A549 (cell line): ENCODE measurements around the gene ATP5F1C. TPM values are rescaled to one million over a fixed set of nuclear protein-coding genes. Genes with fewer than 3 reads are reported as not detected.

Experiments used
- ATAC-seq, 2 experiments: fragments of 200-7000 bp in 1 of 2; fragments of >200 bp in 1 of 2; cut with Nextera tagmentation in 1 of 2; cut with Tn5 transposase in 1 of 2; 3 replicates each; pipeline versions ENCODE4 v1.8.0 to v1.9.1; 2018 to 2020; ENCODE audit warnings: mild to moderate bottlenecking in 1 of 2, moderate library complexity in 1 of 2
- CTCF ChIA-PET: fragments of 300-600 bp; sonication (Branson Sonifier 250); formaldehyde crosslinking; extraction: SDS; loops from one replicate; lab custom pipeline; 2021; ENCODE audit warnings: antibody characterized with exemption, inconsistent platforms; lab: Yijun Ruan, JAX
- POLR2A ChIA-PET: fragments of 350-600 bp; formaldehyde crosslinking; extraction: SDS; loops from one replicate; lab custom pipeline; 2021; ENCODE audit warnings: antibody characterized with exemption, inconsistent platforms; lab: Yijun Ruan, JAX
- DNase-seq, 2 experiments: peaks; one replicate each; pipeline versions ENCODE4 v3.0.0 to v3.0.0-alpha.2; 2011 to 2016; ENCODE audit warnings: low read depth in 1 of 2, low spot score in 1 of 2
- FAIRE-seq: peaks from 2 replicates; lab custom pipeline; 2011; peaks lifted over from hg19 to GRCh38; lab: Jason Lieb, UNC
- H3K27ac ChIP-seq, 2 experiments: fragments of >200 bp; sonication (Bioruptor Twin); formaldehyde crosslinking; 3 replicates each; pipeline ENCODE4 v1.5.1; 2016 to 2017
- H3K4me1 ChIP-seq: fragments of >200 bp; sonication (Bioruptor Twin); formaldehyde crosslinking; 3 replicates; pipeline ENCODE4 v1.6.1; 2016
- H3K4me2 ChIP-seq: fragments of >200 bp; sonication (Bioruptor Twin); formaldehyde crosslinking; 3 replicates; pipeline ENCODE4 v1.6.1; 2016
- H3K4me3 ChIP-seq: fragments of >200 bp; sonication (Bioruptor Twin); formaldehyde crosslinking; 3 replicates; pipeline ENCODE4 v1.5.1; 2016
- H3K9me3 ChIP-seq: fragments of >200 bp; sonication (Bioruptor Twin); formaldehyde crosslinking; 3 replicates; pipeline ENCODE4 v1.6.1; 2016
- CBX2 ChIP-seq: fragments of 200-600 bp; sonication (generic); IDR thresholded peaks from 2 replicates; pipeline ENCODE4 v1.6.1; 2016; ENCODE audit warnings: low read depth, mild to moderate bottlenecking, borderline replicate concordance
- ELK1 ChIP-seq: fragments of 150-350 bp; IDR thresholded peaks from 2 replicates; pipeline ENCODE4 v1.6.1; 2014; ENCODE audit warnings: low read depth, mild to moderate bottlenecking, low read length
- EP300 ChIP-seq, 2 experiments: fragments of >200 bp; sonication (Bioruptor Twin); formaldehyde crosslinking; IDR thresholded peaks; 2 replicates in 1 of 2; 3 replicates in 1 of 2; pipeline ENCODE4 v1.6.1; 2016 to 2017
- FOSB ChIP-seq: fragments of 250-450 bp; sonication (Bioruptor Pico); IDR thresholded peaks from 2 replicates; pipeline ENCODE4 v1.5.0; 2020; ENCODE audit warnings: mild to moderate bottlenecking, moderate library complexity
- FOSL2 ChIP-seq, 2 experiments: fragments of 450-650 bp in 1 of 2; fragments of >200 bp in 1 of 2; sonication (Bioruptor Twin) in 1 of 2; formaldehyde crosslinking; IDR thresholded peaks; 2 replicates each; pipeline versions ENCODE4 v1.5.0 to v1.6.1; 2016 to 2020; ENCODE audit warnings: mild to moderate bottlenecking in 1 of 2, moderate library complexity in 1 of 2
- GATA3 ChIP-seq: IDR thresholded peaks from 2 replicates; pipeline ENCODE4 v1.6.1; 2012; ENCODE audit warnings: borderline replicate concordance
- HEYL ChIP-seq: fragments of 250-450 bp; sonication (Bioruptor Pico); IDR thresholded peaks from 2 replicates; pipeline ENCODE4 v1.8.0; 2021; ENCODE audit warnings: mild to moderate bottlenecking, moderate library complexity
- KDM5A ChIP-seq: fragments of 200-600 bp; sonication (generic); IDR thresholded peaks from 2 replicates; pipeline ENCODE4 v1.6.1; 2016; ENCODE audit warnings: antibody characterized with exemption, mild to moderate bottlenecking
- MAFK ChIP-seq: fragments of 450-650 bp; IDR thresholded peaks from 2 replicates; pipeline ENCODE4 v1.6.1; 2014; ENCODE audit not compliant: partially characterized antibody
- MAX ChIP-seq: IDR thresholded peaks from 2 replicates; pipeline ENCODE4 v1.6.1; 2012
- MAZ ChIP-seq: fragments of 150-350 bp; IDR thresholded peaks from 2 replicates; pipeline ENCODE4 v1.6.1; 2014; ENCODE audit warnings: antibody characterized with exemption, low read depth, low read length, borderline replicate concordance
- MYC ChIP-seq: IDR thresholded peaks from 2 replicates; pipeline ENCODE4 v1.6.1; 2012; ENCODE audit warnings: mild to moderate bottlenecking, inconsistent platforms, low read length, improper control_type of control experiment, borderline replicate concordance
- NR3C1 ChIP-seq: fragments of >200 bp; sonication (Bioruptor Twin); formaldehyde crosslinking; IDR thresholded peaks from 3 replicates; pipeline ENCODE4 v1.6.1; 2017
- PHF8 ChIP-seq: fragments of 200-600 bp; sonication (generic); IDR thresholded peaks from 2 replicates; pipeline ENCODE4 v1.6.1; 2016; ENCODE audit warnings: low read depth, mild to moderate bottlenecking, antibody characterized with exemption, moderate library complexity, borderline replicate concordance
- POLR2AphosphoS2 ChIP-seq: conservative IDR thresholded peaks from 2 replicates; pipeline ENCODE4 v1.6.1; 2012; ENCODE audit warnings: low read length, improper control_type of control experiment, inconsistent platforms
- RAD21 ChIP-seq, 2 experiments: fragments of >200 bp in 1 of 2; sonication (Bioruptor Twin) in 1 of 2; formaldehyde crosslinking in 1 of 2; IDR thresholded peaks in 1 of 2; conservative IDR thresholded peaks in 1 of 2; 2 replicates in 1 of 2; 3 replicates in 1 of 2; pipeline ENCODE4 v1.6.1; 2012 to 2018; ENCODE audit warnings: inconsistent platforms in 1 of 2
- REST ChIP-seq: fragments of 200-600 bp; sonication (generic); IDR thresholded peaks from 2 replicates; pipeline ENCODE4 v1.6.1; 2016; ENCODE audit warnings: antibody characterized with exemption, mild to moderate bottlenecking, moderate library complexity
- RNF2 ChIP-seq: fragments of 200-600 bp; sonication (generic); IDR thresholded peaks from 2 replicates; pipeline ENCODE4 v1.6.1; 2016; ENCODE audit warnings: low read depth, mild to moderate bottlenecking, antibody characterized with exemption, moderate library complexity, borderline replicate concordance
- TP53 ChIP-seq: fragments of 250-450 bp; sonication (Bioruptor Pico); IDR thresholded peaks from 2 replicates; pipeline ENCODE4 v1.5.0; 2021; ENCODE audit warnings: mild to moderate bottlenecking, moderate library complexity
- ZNF302 ChIP-seq: fragments of 250-450 bp; sonication (Bioruptor Pico); IDR thresholded peaks from 2 replicates; pipeline ENCODE4 v1.9.0; 2021; ENCODE audit warnings: inconsistent platforms, mild to moderate bottlenecking, moderate library complexity
- WGBS: methylation state at CpG from one replicate; pipeline ENCODE4 v1.1.6; 2017; ENCODE audit errors: missing lambda C conversion rate; 5-methylcytosine and 5-hydroxymethylcytosine counted together
- polyA plus RNA-seq, 4 experiments: library from polyadenylated mRNA; depleted of rRNA in 3 of 4; stranded (reverse); fragments of >200 nt; fragmentation: RNase III in 1 of 4; extraction: RNeasy Plus Mini Kit Qiagen cat#74134 plus additional on column Dnase treatment in 1 of 4; gene quantifications; 2 replicates in 3 of 4; 3 replicates in 1 of 4; pipeline ENCODE4 v1.2.3, GENCODE V29; 2011 to 2017
- TF ChIP-seq, protein P1 (sequence below): fragments of 250-450 bp; sonication (Bioruptor Pico); IDR thresholded peaks from 2 replicates; pipeline ENCODE4 v1.5.0; 2021; ENCODE audit warnings: mild to moderate bottlenecking, moderate library complexity, borderline replicate concordance

ATP5F1C gene
- polyA plus RNA-seq, 2 of the 4 experiments (the other 2 are of a cell fraction) = 447 to 532 TPM

DNA sequence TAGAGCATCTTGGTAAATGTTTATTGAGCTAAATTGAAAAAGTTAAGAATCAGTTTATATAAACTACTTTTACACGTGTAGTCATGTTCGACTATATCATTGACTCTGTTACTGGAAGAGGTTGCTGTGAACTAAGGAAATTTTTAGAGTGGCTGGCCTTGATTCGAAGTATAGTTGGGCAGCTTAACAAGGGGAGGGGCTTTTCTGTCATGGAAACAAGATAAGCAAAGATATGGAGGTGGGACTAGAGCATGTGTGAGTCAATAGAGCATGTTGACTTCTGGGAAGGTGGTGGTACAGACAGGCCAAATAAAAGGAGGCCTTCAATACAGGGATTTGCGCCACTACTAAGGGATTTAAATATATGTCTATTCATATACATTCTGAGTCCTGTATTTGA, 7.6 kb downstream of the ATP5F1C start:
- ATAC-seq = peak in 1 of 2 experiments; percentile 30; a peak in 1 of 6 replicates
- peaks cover 16% of the 10 kb centered on the region; the same call in 2 of the 3 replicates for H3K4me1 ChIP-seq
- H3K27ac ChIP-seq = no peak overlapping the region
- H3K9me3 ChIP-seq = no peaks in the 10 kb centered on the region
- POLR2A ChIA-PET = interaction anchor here (3.5 kb wide), 1 partner anchor 23 kb away, joined by 18 read pairs; the partner anchor contains the start of gene TAF3
- 93% methylated on average over 4 of the region's 4 CpGs for WGBS
- TF ChIP-seq NR3C1 (no peak), MAX (no peak), ZNF302 (CRISPR knock-in tag) (no peak), KDM5A (no peak), REST (no peak), MAFK (no peak), ELK1 (no peak), RAD21 (conservative IDR thresholded peaks at IDR 0.05 in 1 of 2, IDR thresholded peaks at IDR 0.05 in 1 of 2) (no peak), MYC (no peak), MAZ (no peak), EP300 (IDR thresholded peaks at IDR 0.05) (no peak), TP53 (CRISPR knock-in tag) (no peak), HEYL (CRISPR knock-in tag) (no peak), GATA3 (no peak), POLR2AphosphoS2 (no peak), RNF2 (no peak), FOSB (CRISPR knock-in tag) (no peak), PHF8 (no peak)
- TF ChIP-seq, protein P1, sequence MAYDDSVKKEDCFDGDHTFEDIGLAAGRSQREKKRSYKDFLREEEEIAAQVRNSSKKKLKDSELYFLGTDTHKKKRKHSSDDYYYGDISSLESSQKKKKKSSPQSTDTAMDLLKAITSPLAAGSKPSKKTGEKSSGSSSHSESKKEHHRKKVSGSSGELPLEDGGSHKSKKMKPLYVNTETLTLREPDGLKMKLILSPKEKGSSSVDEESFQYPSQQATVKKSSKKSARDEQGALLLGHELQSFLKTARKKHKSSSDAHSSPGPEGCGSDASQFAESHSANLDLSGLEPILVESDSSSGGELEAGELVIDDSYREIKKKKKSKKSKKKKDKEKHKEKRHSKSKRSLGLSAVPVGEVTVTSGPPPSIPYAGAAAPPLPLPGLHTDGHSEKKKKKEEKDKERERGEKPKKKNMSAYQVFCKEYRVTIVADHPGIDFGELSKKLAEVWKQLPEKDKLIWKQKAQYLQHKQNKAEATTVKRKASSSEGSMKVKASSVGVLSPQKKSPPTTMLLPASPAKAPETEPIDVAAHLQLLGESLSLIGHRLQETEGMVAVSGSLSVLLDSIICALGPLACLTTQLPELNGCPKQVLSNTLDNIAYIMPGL (CRISPR knock-in tag) = no peak
- TF ChIP-seq, all 56 proteins: peak for 0
- no peak for DNase-seq
- FAIRE-seq = no peak
- no peak overlapping the region for H3K4me2 ChIP-seq
- H3K4me3 ChIP-seq = no peak overlapping the region
- CTCF ChIA-PET = interaction anchor here (1.0 kb wide), 1 partner anchor 25 kb away, joined by 3 read pairs; no protein-coding TSS in a partner anchor

GRCh38 chr10:7797582-7797981, 9.6 kb downstream of the ATP5F1C start:
- WGBS = 62% methylated on average over 6 of the region's 6 CpGs
- CTCF ChIA-PET = interaction anchor here (1.0 to 1.5 kb wide), 2 partner anchors 10 to 31 kb away, joined by 3 read pairs; partner anchors contain the start of genes ATP5F1C and KIN
- Histone ChIP-seq H3K4me2 (no peak overlapping the region), H3K4me1 (peaks cover 16% of the 10 kb centered on the region; the same call in 2 of the 3 replicates), H3K9me3 (no peaks in the 10 kb centered on the region), H3K4me3 (no peak overlapping the region), H3K27ac (no peak overlapping the region)
- DNase-seq = peak; percentile 25 to 42
- peak; percentile 36 for FAIRE-seq
- no peak for TF ChIP-seq PHF8
- TF ChIP-seq CBX2 = no peak
- TF ChIP-seq FOSL2 (IDR thresholded peaks at IDR 0.05) = no peak
- peak; percentile 51 for TF ChIP-seq FOSL2 (CRISPR knock-in tag; IDR thresholded peaks at IDR 0.05)
- POLR2A ChIA-PET = interaction anchor here (2.4 to 3.5 kb wide), 2 partner anchors 9 to 21 kb away, joined by 18 to 25 read pairs; partner anchors contain the start of genes ATP5F1C, KIN and TAF3
- peak; percentile 66 to 70; a peak in 4 of 6 replicates for ATAC-seq
